NCI-H2029 treated with DMSO at 0.1 percent for 48 hours (cell line): Measurements from ENCODE around the gene IL36RN.

ENCODE experiments used
- DNase-seq: peaks from one replicate; lab custom pipeline; 2025; lab: John Stamatoyannopoulos, UW

Gene IL36RN

GRCh38 chr2:113102133-113102532 lies 43.1 kb downstream of the IL36RN start:
- no peak for DNase-seq

GRCh38 chr2:113103277-113103676 lies 44.3 kb downstream of the IL36RN start:
- no peak for DNase-seq

DNA sequence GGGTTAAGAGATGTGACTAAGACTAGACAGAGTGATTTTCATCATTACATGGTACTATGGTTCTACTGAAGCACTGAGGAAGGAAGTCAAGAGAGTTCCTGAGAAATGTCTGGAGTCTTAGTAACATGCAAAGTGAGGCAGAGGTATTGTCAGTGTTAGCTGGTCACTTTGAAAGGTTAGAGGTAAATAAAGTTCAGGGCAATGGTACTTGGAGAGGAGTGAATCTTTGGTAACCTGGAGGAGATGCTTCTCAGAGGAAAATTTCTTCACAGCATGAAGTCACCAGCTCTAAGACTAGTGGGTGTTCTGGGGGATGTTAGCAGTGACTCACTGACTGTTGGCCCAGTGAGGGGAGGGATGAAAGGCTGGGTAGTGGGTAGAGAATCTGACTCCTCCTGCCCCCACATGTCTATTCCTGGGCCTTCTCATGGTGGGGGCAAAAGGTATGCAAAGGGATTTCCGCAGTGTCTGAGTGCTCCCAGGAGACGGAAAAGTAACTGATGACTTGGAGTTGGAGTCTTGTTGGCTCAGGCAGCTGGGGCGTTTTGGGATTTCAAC lies 45.1 kb downstream of the IL36RN start:
- DNase-seq, result no peak

DNA sequence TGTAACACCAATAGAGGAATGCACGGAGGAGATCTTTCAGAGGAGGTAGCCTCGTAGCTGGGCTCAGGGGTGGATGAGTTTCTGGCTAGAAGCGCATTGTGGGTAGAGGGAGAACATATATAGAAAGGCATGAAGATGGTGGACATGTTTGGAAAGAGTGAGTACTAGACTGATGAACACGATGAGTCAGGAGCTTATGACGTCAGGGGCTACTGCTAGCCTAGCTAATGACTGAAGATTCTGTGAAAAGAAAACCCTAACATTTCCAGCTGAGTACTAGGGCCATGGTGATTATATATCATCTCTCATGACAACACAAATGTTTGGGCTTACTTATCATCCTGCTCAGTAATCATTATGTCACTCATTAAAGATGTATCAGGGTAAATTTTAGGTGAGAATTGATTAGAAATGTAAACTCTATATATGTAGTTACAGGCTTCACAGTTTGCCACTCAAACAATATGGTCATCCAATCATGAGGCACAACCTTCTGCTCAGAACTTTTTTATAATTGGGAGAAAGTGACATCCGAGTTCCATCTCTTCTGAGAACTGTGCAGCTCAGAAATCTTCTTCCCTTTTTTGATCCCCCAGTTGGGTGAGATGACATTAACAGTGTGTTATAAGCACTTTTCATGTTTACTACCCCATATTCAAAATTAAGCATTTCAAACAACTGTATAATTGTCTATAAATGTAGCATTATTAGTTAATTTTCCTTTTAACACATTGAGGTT lies 46.2 kb downstream of the IL36RN start:
- no peak for DNase-seq

DNA sequence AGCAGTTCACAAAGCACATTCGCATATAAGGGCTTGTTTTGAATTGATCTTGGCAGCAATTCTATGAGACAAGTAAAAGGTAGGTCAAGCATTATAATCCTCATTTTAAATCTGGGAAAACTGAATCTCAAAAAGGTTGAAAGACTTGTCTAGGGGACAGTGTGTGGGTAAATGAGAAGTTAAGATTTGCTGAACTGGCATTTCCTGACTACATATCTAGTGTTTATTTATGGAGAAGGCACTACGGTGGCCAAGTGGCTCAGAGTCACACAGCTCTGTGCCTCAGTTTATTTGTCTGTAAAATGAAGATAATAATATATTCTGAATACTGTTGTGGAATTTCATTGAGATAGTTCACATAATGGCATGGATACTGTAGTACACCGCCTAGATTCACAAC lies 52.1 kb downstream of the IL36RN start:
- peak; percentile 36 for DNase-seq

GRCh38 chr2:113111823-113112287 lies 52.9 kb downstream of the IL36RN start:
- DNase-seq, result no peak

DNA sequence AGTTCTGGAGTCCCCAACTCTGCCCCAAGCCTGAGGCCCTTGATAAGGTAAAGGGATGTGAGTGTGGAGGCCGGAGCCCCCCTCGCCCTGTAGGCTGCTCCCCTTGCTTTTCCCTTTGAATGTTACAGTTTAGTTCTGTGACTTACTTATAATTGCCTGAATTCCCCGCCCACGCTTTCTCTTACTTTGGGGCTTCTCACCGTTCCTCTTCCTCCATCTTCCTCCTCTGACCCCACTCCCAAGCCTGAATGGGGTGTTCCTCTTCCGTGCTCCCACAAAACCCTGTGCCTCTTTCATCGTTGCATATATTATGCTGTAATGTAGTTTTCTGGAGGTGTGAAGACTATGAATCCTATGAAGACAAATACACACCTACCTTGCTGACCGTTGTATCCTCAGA lies 53.4 kb downstream of the IL36RN start:
- DNase-seq, result no peak

DNA sequence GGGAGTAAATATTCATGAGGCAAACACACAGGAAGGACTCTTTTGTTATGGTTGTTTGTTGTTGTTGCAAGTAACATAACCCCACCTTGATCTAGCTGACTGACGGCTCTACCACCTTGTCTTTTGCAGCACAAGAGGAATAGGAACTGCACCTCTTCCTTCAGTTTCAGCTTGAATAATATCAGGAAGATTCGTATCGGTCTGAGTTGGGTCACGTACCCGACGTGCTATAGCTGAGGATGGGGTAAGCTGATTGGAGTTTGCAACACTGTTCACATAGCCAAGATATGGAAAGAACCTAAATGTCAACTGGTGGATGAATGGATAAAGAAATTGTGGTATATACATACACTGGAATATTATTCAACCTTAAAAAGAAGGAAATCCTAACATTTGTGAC lies 53.9 kb downstream of the IL36RN start:
- no peak for DNase-seq

GRCh38 chr2:113113807-113114206 lies 54.8 kb downstream of the IL36RN start:
- DNase-seq, result no peak
